HG02798 (cell line): ENCODE data around the gene PLK1.
"Not testable (repeated sequence)": the region's sequence is repeated elsewhere in the genome, so short reads cannot be mapped to it uniquely, and the experiment has no call there.

Experiments
- ATAC-seq: cut with Tn5 transposase; IDR thresholded peaks from one replicate; pipeline ENCODE4 v1.9.1; 2021; ENCODE audit warnings: mild to moderate bottlenecking; ENCODE audit not compliant: unreplicated experiment, poor library complexity

Gene PLK1

GRCh38 chr16:23678430-23679273 lies at the start of gene PLK1:
TSS of gene PLK1 (plus strand) at chr16:23678889. CDS start at chr16:23678933, 44 bp downstream.
- peak; percentile 94 for ATAC-seq

- no peak for ATAC-seq
Observed at GRCh38 chr16:23629516-23629915, 49.2 kb upstream of the PLK1 start.

GRCh38 chr16:23631874-23632273 lies 46.8 kb upstream of the PLK1 start:
- ATAC-seq = not testable (repeated sequence)

GRCh38 chr16:23634461-23635036 lies 44.1 kb upstream of the PLK1 start:
- no peak for ATAC-seq

- ATAC-seq = no peak
Observed at GRCh38 chr16:23635958-23636357, 42.7 kb upstream of the PLK1 start.

GRCh38 chr16:23640615-23640930 lies 38.1 kb upstream of the PLK1 start:
- no peak for ATAC-seq

- peak; percentile 99 for ATAC-seq
Observed at GRCh38 chr16:23640931-23641765, 37.5 kb upstream of the PLK1 start, which contains the start of the genes DCTN5 and PALB2. TSS of gene DCTN5 (plus strand) at chr16:23641466. CDS start at chr16:23641543, 77 bp downstream. TSS of gene PALB2 (minus strand) at chr16:23641310. CDS start at chr16:23641157, 153 bp downstream.

GRCh38 chr16:23642246-23642774 lies 36.4 kb upstream of the PLK1 start:
- no peak for ATAC-seq

- ATAC-seq = no peak
Observed at GRCh38 chr16:23650674-23651416, 27.8 kb upstream of the PLK1 start.

GRCh38 chr16:23651943-23652468 lies 26.7 kb upstream of the PLK1 start:
- no peak for ATAC-seq

GRCh38 chr16:23663918-23664317 lies 14.8 kb upstream of the PLK1 start:
- ATAC-seq = peak; percentile 31

- ATAC-seq = no peak
Observed at GRCh38 chr16:23666571-23667354, 11.9 kb upstream of the PLK1 start.

- ATAC-seq = no peak
Observed at GRCh38 chr16:23667355-23667659, 11.4 kb upstream of the PLK1 start.

- ATAC-seq = no peak
Observed at GRCh38 chr16:23668225-23668624, 10.5 kb upstream of the PLK1 start.

GRCh38 chr16:23668873-23669272 lies 9.8 kb upstream of the PLK1 start:
- ATAC-seq = no peak

GRCh38 chr16:23670137-23670776 lies 8.4 kb upstream of the PLK1 start:
- peak; percentile 93 for ATAC-seq

GRCh38 chr16:23673971-23674614 lies 4.6 kb upstream of the PLK1 start:
- no peak for ATAC-seq

- no peak for ATAC-seq
Observed at GRCh38 chr16:23676924-23677480, 1.7 kb upstream of the PLK1 start.
